Measurements from ENCODE around the gene SLC20A1.

DNA sequence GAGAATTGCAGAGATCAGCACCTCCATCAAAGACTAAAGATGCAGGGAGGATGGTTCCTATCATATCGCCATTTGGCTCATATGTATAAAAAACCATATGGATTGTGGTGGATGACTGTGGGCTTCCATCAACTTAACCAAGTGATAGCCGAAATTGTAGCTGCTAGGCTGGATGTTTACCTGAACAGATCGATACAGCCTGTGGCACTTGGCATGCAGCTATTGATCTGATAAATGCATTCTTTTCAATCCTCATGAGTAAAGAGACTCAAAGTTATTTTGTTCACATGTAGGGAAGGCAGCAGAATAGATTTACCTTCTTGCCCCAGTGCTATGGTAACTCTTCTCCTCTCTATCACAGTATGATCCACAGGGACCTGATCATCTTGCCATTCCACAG is 42.8 kb upstream of the SLC20A1 start:
- TF ChIP-seq CTCF (IDR thresholded peaks at IDR 0.05), result no peak
- no peak for TF ChIP-seq POLR2A (IDR thresholded peaks at IDR 0.05)

Measured in thyroid gland (tissue), 4 donors.